ENCODE results near the gene FBXO11.

The FBXO11 gene

GRCh38 chr2:47783486-47784351, 122.6 kb downstream of the FBXO11 start:
- peak; percentile 43 to 46 for DNase-seq (ENCODE audit: low read depth in 2 of 2)

GRCh38 chr2:47782671-47783485, 123.4 kb downstream of the FBXO11 start, which contains the start of gene MSH6:
Gene MSH6, plus strand, starts transcription at chr2:47783145. Its CDS starts 89 bp downstream, at chr2:47783234.
- peak; percentile 73 to 83 for DNase-seq (ENCODE audit: low read depth in 2 of 2)

GRCh38 chr2:47782381-47782670, 124.0 kb downstream of the FBXO11 start:
- DNase-seq (ENCODE audit: low read depth in 2 of 2), result no peak

- DNase-seq (ENCODE audit: low read depth in 2 of 2), result no peak
Measured at GRCh38 chr2:47779426-47779790, 126.9 kb downstream of the FBXO11 start.

GRCh38 chr2:47778698-47779425, 127.4 kb downstream of the FBXO11 start:
- no peak for DNase-seq (ENCODE audit: low read depth in 2 of 2)

GRCh38 chr2:47777277-47777937, 128.9 kb downstream of the FBXO11 start:
- no peak for DNase-seq (ENCODE audit: low read depth in 2 of 2)

- DNase-seq (ENCODE audit: low read depth in 2 of 2), result no peak
Measured at GRCh38 chr2:47774567-47774966, 131.7 kb downstream of the FBXO11 start.

- no peak for DNase-seq (ENCODE audit: low read depth in 2 of 2)
Measured at GRCh38 chr2:47772343-47772742, 134.0 kb downstream of the FBXO11 start.

GRCh38 chr2:47771211-47771610, 135.1 kb downstream of the FBXO11 start:
- DNase-seq (ENCODE audit: low read depth in 2 of 2), result no peak

GRCh38 chr2:47769318-47769717, 137.0 kb downstream of the FBXO11 start:
- no peak for DNase-seq (ENCODE audit: low read depth in 2 of 2)

- peak; percentile 50 to 53 for DNase-seq (ENCODE audit: low read depth in 2 of 2)
Measured at GRCh38 chr2:47767880-47768609, 138.3 kb downstream of the FBXO11 start.

GRCh38 chr2:47767497-47767844, 138.8 kb downstream of the FBXO11 start:
- DNase-seq (ENCODE audit: low read depth in 2 of 2), result no peak

- DNase-seq (ENCODE audit: low read depth in 2 of 2), result no peak
Measured at GRCh38 chr2:47751856-47752414, 154.4 kb downstream of the FBXO11 start.

- DNase-seq (ENCODE audit: low read depth in 2 of 2), result no peak
Measured at GRCh38 chr2:47747878-47748277, 158.4 kb downstream of the FBXO11 start.

- DNase-seq (ENCODE audit: low read depth in 2 of 2), result no peak
Measured at GRCh38 chr2:47744074-47744473, 162.2 kb downstream of the FBXO11 start.

GRCh38 chr2:47741637-47742036, 164.7 kb downstream of the FBXO11 start:
- no peak for DNase-seq (ENCODE audit: low read depth in 2 of 2)

- DNase-seq (ENCODE audit: low read depth in 2 of 2), result no peak
Measured at GRCh38 chr2:47741101-47741500, 165.2 kb downstream of the FBXO11 start.
